NCI-H187 (cell line): ENCODE measurements around the gene DGKG.

Experiments
- DNase-seq, 2 experiments: peaks; one replicate each; lab custom pipeline; 2025; lab: John Stamatoyannopoulos, UW

The DGKG gene

GRCh38 chr3:186171521-186171920, 190.5 kb downstream of the DGKG start:
- no peak for DNase-seq

DNA sequence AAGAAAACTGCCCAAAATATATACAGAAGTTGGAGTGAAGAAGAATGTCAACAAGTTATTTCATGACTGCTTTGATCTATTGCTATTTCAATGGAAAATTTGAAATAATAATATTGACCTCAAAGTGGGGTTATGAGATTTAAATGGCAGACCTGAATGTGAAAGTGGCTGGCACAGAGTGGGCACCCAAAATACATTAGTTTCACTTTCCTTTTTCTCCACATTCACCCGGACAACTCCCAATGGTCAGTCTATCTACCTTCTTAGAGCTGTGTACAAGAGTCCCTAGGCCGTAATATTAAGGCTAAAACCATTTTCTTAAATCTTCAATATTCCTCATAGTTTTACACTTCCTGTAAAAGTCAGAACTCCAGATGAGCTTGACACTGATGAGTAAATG, 191.5 kb downstream of the DGKG start:
- DNase-seq, result no peak

DNA sequence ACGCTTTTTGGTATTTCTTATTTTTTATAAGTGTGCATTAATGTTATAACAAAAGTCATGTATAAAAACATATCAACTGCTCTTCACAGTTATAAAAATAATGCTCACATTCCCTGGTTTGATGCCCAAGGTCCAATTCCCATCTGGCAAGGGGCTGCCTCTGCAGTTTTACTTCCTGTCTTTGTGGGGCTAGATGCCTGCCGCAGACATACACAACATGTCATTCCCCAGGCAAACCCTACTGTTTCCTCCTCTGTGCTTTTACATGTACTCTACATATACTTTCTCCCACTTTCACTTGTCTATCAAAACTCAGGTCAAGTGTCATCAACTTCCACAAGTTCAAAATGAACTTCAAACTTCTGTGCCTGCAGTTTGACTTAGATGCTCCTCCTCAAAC, 192.7 kb downstream of the DGKG start:
- DNase-seq, result no peak

GRCh38 chr3:186168976-186169375, 193.1 kb downstream of the DGKG start:
- no peak for DNase-seq

DNA sequence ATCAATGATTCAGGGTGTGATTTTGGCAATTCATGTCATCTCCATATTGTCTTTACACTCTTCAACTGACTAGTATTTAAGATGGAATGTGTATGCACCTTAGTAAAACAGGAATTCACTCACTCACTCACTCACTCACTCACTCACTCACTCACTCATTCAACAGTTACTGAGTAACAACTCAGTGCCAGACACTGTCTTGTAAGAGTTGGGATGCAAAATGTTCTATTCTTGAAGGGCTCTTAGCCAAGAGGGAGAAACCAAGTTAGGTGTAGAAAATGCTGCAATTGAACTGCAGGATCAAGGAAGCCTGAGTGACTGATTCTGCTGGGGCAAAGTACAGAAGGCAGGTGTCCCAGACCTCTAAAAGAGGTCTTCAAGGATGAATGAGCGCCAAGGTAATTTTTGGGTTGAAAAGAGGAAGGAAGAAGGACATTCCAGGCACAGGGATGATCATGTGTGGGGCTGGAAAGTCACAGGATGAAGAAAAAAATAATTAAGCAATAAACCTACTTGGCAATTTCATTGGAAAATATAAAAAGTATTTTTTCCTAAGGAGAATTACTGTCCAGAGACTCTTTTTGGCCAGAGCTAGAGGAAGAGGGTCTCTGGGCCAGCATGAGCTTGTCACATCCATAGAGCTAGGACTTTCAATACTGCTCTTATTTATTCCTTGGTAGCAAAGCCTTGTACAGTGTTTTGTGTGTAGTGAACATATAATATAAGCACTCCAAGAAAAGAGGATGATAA, 194.2 kb downstream of the DGKG start:
- DNase-seq, result no peak

DNA sequence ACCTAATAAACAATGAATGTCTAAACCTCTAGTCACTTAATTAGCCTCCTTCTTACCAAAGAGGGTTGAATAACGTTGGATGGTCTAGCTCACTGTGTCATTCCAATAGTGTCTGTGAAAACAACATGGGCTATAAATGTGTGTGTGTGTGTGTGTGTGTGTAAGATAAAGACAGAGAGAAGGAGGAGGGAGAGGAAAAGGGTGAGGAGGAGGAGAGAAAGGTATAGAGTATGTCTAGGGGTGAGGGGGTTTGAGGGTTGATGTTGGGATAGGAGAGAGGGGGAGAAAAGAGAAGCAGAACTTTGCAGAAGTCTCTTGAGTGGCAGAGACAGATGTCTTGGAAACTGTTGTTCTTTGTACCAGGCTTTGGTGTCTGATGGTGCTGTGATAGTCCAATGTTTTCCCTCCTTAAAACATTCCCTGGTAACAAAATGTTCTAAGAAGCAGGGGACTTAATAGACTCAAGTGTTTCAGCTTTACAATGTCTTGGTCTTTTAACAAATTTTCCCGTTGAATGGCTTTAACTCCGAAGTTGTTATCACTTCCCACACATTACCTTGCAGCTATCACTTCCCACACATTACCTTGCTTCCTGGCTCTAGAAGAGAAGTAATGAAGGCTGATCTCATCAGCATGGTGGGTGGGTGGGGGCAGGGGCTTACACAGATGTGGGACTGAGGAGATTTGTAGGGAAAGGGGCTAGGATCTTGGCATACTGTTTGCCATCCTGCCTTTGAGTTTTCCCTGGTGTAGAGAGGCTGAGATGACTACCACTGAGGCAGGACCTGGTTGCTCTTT, 195.3 kb downstream of the DGKG start:
- DNase-seq, result no peak

DNA sequence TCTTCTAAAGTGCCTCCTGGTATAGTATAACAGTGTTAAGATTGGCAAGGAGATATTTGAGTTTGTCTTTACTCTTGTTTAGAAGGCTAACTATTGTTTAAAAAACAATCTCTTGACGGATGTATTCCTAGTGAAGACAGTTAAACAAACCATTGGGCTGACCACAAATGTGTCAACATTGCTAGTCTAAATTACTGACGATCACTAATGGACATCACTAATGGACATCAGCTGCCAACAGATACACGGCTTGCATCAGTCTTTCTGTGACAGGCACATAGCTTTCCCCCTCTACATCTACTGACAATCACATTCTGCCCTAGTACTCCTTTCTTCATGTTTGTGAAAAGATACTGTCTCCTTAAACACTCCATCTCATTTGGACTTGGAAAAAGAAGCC, 196.0 kb downstream of the DGKG start:
- DNase-seq, result no peak

DNA sequence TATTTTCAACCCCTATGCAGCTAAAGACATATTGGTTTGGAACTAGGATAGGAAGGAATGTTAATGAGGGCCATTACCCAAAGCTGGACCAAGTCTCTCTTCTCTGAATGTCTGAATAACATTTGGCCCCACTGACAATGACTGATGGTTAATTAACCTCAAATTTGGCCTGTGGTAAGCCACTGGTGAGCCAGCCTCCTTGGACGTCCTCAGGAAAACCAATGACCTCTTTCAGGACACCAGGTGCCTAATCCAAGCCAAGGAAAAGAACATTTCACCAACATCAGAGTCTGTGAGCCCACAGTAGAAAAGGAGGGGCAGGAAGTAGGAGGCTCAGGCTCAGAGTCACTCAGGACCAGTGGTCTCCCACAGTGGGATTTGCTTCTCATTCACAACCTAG, 196.7 kb downstream of the DGKG start:
- DNase-seq, result no peak

- DNase-seq, result no peak
Measured at GRCh38 chr3:186164696-186165095, 197.3 kb downstream of the DGKG start.

DNA sequence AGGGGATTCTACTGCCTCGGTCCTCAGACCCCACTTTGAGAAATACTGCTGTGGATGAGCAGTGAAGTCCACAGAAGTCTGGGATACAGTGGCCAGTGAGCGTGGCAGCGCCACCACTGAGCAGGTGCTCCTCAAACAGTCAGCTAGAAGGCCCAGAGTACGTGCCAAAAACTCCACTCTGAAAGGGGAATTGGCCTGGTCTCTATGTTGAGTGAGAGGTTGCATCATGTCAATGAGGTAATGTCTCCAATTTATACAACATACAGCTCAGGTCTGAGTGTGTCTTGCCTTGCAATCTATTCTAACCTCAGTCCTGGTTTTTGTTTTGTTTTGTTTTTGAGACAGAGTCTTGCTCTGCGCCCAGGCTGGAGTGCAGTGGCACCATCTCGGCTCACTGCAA, 199.8 kb downstream of the DGKG start:
- no peak for DNase-seq

GRCh38 chr3:186160691-186161243, 201.3 kb downstream of the DGKG start:
- no peak for DNase-seq

DNA sequence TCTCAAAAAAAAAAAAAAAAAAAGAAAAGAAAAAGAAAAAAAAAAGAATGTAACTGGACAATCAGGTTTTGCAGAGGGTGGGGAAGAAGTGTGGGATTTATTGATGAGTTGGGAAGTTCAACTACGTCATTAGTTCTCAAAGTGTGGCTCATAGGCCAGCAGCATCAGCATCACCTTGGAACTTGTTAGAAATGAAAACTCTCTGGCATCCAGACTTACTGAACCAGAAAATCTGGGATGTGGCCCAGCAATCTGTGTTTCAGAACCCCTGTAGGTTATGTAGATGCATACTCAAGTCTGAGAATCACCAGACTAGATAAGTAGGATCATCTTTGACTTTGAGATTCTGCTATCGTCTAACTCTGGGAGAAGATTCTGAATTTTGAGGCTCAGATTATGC, 207.4 kb downstream of the DGKG start:
- DNase-seq, result no peak

DNA sequence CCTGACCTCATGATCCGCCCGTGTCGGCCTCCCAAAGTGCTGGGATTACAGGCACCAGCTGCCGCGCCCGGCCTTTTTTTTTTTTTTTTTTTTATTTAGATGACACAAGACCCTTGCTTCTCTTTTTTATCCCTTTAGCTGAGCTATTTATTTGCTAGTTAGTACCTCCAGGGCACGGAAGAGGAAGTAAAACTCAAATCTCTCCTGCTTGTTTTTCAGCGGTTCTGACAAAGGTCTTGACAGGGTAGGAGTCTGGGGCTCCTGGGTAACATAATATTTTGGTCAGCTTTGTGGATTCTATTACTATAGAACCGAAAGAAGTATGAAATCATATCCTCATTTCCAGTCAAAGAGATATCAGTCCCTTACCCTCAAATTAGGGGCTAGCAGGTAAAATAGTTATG, 209.1 kb downstream of the DGKG start:
- DNase-seq, result no peak

DNA sequence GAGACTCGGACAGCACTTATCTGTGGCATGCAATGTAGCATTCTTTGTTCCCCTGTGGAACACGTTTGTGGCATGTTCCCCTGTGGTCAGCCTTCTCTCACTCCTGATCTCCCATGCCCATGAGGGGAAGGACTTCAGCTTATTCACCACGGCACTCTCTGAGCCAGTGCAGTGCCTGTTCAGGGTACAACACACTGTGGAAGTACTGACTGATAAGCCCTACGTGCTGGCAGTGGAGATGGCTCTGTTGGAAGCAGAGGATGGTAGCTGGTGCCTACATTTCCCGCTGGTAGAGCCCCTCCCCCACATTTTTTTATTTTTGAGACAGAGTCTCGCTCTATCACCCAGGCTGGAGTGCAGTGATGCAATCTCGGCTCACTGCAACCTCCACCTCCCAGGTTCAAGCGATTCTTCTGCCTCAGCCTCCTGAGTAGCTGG, 209.7 kb downstream of the DGKG start:
- DNase-seq, result no peak

DNA sequence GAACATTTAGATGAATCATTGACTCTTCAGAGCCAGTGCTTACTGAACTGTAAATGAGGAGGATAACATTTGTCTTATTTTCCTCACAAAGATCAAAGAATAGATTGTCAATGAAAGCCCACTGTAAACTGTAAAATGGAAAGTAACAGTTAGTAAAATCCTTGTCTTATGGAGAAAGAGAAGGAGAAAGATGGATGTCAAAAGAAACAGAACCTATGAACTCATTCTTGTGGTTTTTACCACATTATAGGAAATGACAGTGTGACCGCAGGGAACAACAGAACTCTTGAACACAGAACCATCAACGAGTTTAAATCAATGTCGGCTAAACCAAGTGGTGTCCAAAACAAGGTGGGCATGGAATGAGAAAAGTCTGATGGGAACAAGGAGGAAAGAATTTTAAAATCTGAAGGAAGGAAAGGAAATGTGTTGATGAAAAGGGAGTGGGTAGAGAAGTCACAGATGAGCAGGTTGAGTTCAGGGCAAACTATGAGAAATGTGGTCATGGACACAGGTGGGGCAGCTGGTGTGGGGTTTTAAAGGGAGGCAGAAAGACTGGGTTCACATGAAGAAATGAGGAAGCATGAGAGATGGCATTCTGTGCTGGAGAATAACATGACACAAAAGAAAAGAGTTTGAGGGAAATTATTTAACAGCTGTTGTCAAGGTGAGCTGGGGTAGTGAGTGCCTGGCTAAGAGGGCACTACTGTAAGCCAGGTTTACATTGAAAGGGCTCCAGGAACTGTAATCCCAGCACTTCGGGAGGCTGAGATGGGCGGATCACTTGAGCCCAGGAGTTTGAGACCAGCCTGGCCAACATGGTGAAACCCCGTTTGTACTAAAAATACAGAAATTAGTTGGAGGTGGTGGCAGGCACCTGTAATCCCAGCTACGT, 210.7 kb downstream of the DGKG start:
- DNase-seq, result no peak

GRCh38 chr3:186150041-186150830, 211.8 kb downstream of the DGKG start:
- DNase-seq, result no peak

- DNase-seq, result no peak
Measured at GRCh38 chr3:186149319-186149960, 212.6 kb downstream of the DGKG start.

DNA sequence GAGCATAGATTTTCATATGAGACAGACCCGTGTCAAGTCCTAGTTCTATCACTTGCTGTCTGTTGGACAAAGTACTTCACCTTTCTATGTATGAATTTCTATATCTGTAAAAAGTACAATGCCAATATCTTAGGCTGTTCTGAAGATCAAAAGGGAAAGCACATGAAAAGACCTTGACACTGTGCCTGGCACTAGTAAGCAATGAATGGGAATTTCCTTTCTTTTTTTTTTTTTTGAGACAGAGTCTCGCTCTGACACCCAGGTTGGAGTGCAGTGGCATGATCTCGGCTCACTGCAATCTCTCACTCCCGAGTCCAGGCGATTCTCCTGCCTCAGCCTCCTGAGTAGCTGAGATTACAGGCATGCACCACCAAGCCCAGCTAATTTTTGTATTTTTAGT, 217.8 kb downstream of the DGKG start:
- no peak for DNase-seq

DNA sequence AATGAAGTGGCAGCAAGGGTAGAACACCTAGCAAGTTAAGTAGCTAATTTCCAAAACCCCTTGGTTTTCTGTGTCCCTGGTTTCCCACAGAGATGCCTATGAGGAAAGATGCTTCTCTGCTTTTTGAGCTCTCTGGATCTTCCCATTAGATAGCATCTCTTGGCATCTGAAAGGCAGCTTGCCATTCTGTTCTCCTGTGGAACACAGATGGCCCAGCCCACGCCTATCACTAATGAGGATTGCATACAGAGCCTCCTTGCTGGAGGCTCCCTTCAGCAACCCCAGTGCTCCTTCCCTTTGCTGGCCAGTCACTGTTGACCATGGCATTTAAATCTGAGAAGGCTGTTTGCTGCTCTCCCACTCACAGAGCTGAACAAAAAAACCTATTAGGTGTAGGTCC, 218.8 kb downstream of the DGKG start:
- DNase-seq, result no peak

DNA sequence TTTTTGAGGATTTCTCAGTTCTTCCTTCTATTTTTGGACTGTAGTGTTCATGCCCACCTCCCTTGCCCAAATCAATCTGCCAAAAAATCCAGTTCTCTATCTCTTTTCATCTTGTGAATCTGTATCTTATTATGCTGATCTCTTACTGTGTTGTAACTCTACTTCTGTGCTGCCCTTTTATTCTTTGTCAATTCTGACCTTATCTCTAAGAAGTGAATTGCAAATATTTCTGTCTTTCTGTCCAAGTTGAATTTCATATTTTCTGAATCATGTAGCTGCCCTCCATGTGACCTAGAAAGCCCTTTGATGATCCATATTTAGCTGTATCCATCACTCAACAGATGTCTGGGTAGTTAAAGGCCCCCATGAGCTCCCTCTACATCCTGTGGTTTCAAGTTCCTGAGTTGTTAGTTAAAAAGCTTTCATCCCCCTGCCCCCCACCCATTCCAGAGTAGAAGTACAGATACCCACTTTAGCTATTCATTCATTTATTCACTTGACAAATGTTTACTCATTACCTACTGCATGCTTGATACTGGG, 219.6 kb downstream of the DGKG start:
- no peak for DNase-seq

GRCh38 chr3:186141790-186142189, 220.2 kb downstream of the DGKG start:
- no peak for DNase-seq
